GM23338 (cell line): ENCODE data around the gene NMD3. TPM values are rescaled to one million over a fixed set of nuclear protein-coding genes. Genes with fewer than 3 reads are reported as not detected.

Experiments used
- ATAC-seq: fragments of 200-7000 bp; cut with Tn5 transposase; 3 replicates; pipeline ENCODE4 v1.9.1; 2020
- DNase-seq: peaks from one replicate; pipeline ENCODE4 v3.0.0-alpha.2; 2015; ENCODE audit warnings: low spot score
- H2AFZ ChIP-seq: fragments of 200-600 bp; sonication (generic); 2 replicates; pipeline ENCODE4 v1.8.0; 2016; ENCODE audit warnings: antibody characterized with exemption, mild to moderate bottlenecking, moderate library complexity
- H3F3A ChIP-seq: fragments of 200-600 bp; sonication (generic); replicated peaks from 2 replicates; pipeline ENCODE4 v1.8.0; 2017; ENCODE audit warnings: antibody characterized with exemption, mixed run types, low read depth
- H3K27ac ChIP-seq: fragments of 200-600 bp; sonication (generic); 2 replicates; pipeline ENCODE4 v1.6.1; 2016; ENCODE audit warnings: low read depth
- H3K27me3 ChIP-seq: fragments of 200-600 bp; sonication (generic); 2 replicates; pipeline ENCODE4 v1.8.0; 2016; ENCODE audit warnings: mild to moderate bottlenecking, mixed run types, moderate library complexity; ENCODE audit not compliant: insufficient read depth
- H3K36me3 ChIP-seq: fragments of 200-600 bp; sonication (generic); 2 replicates; pipeline ENCODE4 v1.8.0; 2016; ENCODE audit warnings: mild to moderate bottlenecking; ENCODE audit not compliant: insufficient read depth
- H3K4me1 ChIP-seq: fragments of 200-600 bp; sonication (generic); 2 replicates; pipeline ENCODE4 v1.8.0; 2016; ENCODE audit warnings: mild to moderate bottlenecking, moderate library complexity; ENCODE audit not compliant: insufficient read depth
- H3K4me2 ChIP-seq: fragments of 200-600 bp; sonication (generic); 2 replicates; pipeline ENCODE4 v1.7.1; 2017; ENCODE audit warnings: mixed run types
- H3K4me3 ChIP-seq: fragments of 200-600 bp; sonication (generic); 2 replicates; pipeline ENCODE4 v1.6.1; 2016; ENCODE audit warnings: mixed run types
- H3K79me2 ChIP-seq: fragments of 200-600 bp; sonication (generic); replicated peaks from 2 replicates; pipeline ENCODE4 v1.8.0; 2017; ENCODE audit warnings: mild to moderate bottlenecking; ENCODE audit not compliant: insufficient read depth
- H3K9me2 ChIP-seq: fragments of 200-600 bp; sonication (generic); 2 replicates; pipeline ENCODE4 v1.8.0; 2017; ENCODE audit not compliant: insufficient read depth
- H4K20me1 ChIP-seq: fragments of 200-600 bp; sonication (generic); replicated peaks from 2 replicates; pipeline ENCODE4 v1.8.0; 2017; ENCODE audit warnings: mild to moderate bottlenecking; ENCODE audit not compliant: insufficient read depth
- H3K27ac Mint-ChIP-seq: 2 replicates; pipeline ENCODE4 v1.8.0; 2020; ENCODE audit warnings: inconsistent platforms, mild to moderate bottlenecking, moderate library complexity, mixed read lengths
- H3K27me3 Mint-ChIP-seq: 3 replicates; pipeline ENCODE4 v1.8.0; 2022; ENCODE audit warnings: low read depth, mild to moderate bottlenecking, moderate library complexity, mixed read lengths, inconsistent platforms; ENCODE audit not compliant: insufficient read depth, poor library complexity
- H3K36me3 Mint-ChIP-seq: 3 replicates; pipeline ENCODE4 v1.8.0; 2021; ENCODE audit warnings: low read depth, mild to moderate bottlenecking, inconsistent platforms, moderate library complexity, mixed read lengths
- H3K4me1 Mint-ChIP-seq: 3 replicates; pipeline ENCODE4 v1.8.0; 2020; ENCODE audit warnings: mild to moderate bottlenecking, inconsistent platforms, mixed read lengths
- H3K4me3 Mint-ChIP-seq: 3 replicates; pipeline ENCODE4 v1.8.0; 2021; ENCODE audit warnings: moderate library complexity, mild to moderate bottlenecking, inconsistent platforms, mixed read lengths
- H3K9me3 Mint-ChIP-seq: 3 replicates; pipeline ENCODE4 v1.8.0; 2020; ENCODE audit warnings: moderate library complexity, mild to moderate bottlenecking, inconsistent platforms, mixed read lengths
- CTCF ChIP-seq, 2 experiments: fragments of 200-600 bp in 1 of 2; sonication (generic) in 1 of 2; conservative IDR thresholded peaks; 2 replicates each; pipeline versions ENCODE4 v1.5.1 to v1.6.1; 2016 to 2017; ENCODE audit warnings: antibody characterized with exemption in 2 of 2, low read depth in 2 of 2, mild to moderate bottlenecking in 2 of 2, moderate library complexity in 1 of 2
- ETS1 ChIP-seq: IDR thresholded peaks from 2 replicates; pipeline ENCODE4 v1.6.1; 2016; ENCODE audit warnings: antibody characterized with exemption
- REST ChIP-seq: IDR thresholded peaks from one replicate; pipeline ENCODE4 v1.6.1; 2018; ENCODE audit warnings: antibody characterized with exemption; ENCODE audit not compliant: unreplicated experiment
- STAT1 ChIP-seq: IDR thresholded peaks from one replicate; pipeline ENCODE4 v1.6.1; 2016; ENCODE audit warnings: antibody characterized with exemption; ENCODE audit not compliant: unreplicated experiment
- ZNF331 ChIP-seq: fragments of 250-450 bp; sonication (Bioruptor Pico); IDR thresholded peaks from 2 replicates; pipeline ENCODE4 v1.5.0; 2020; ENCODE audit warnings: low read depth, mild to moderate bottlenecking, moderate library complexity
- ZNF462 ChIP-seq: fragments of 250-450 bp; sonication (Bioruptor Pico); IDR thresholded peaks from 2 replicates; pipeline ENCODE4 v1.5.0; 2020; ENCODE audit warnings: mild to moderate bottlenecking, moderate library complexity
- polyA plus RNA-seq: library from polyadenylated mRNA; unstranded; fragments of >200 nt; fragmentation: Nextera tagmentation; extraction: Ambion mirVana; gene quantifications from 2 replicates; pipeline ENCODE4 v1.2.1, GENCODE V29; 2016
- total RNA-seq: library from RNA; depleted of rRNA; stranded (reverse); fragments of >200 nt; shearing (Covaris generic); gene quantifications from 2 replicates; pipeline ENCODE4 v1.2.3, GENCODE V29; 2014

NMD3 gene
- total and polyA plus RNA-seq, 2 experiments from 2014 or later, result 27.3 to 67.4 TPM

- no peaks in the 10 kb centered on the region for H3K9me2 ChIP-seq
- no peaks in the 10 kb centered on the region for H3K79me2 ChIP-seq
- H3K27me3 Mint-ChIP-seq, result no peaks in the 10 kb centered on the region
- no peak overlapping the region for H3K4me2 ChIP-seq
- no peak overlapping the region for H3K4me3 ChIP-seq
- no peak for ATAC-seq
- DNase-seq, result no peak
- no peaks in the 10 kb centered on the region for H3K9me3 Mint-ChIP-seq
- H3K27ac ChIP-seq, result no peak overlapping the region
- H3K4me3 Mint-ChIP-seq, result no peak overlapping the region
- H3K36me3 Mint-ChIP-seq, result peaks cover 2% of the 10 kb centered on the region; the same call in 2 of the 3 replicates
- H4K20me1 ChIP-seq, result no peaks in the 10 kb centered on the region
- H2AFZ ChIP-seq, result no peak overlapping the region
- H3K36me3 ChIP-seq, result no peaks in the 10 kb centered on the region
- no peaks in the 10 kb centered on the region for H3K27me3 ChIP-seq
- H3K4me1 ChIP-seq, result no peaks in the 10 kb centered on the region
- H3K4me1 Mint-ChIP-seq, result no peaks in the 10 kb centered on the region; the same call in 1 of the 3 replicates
- H3F3A ChIP-seq, result no peaks in the 10 kb centered on the region
- no peak overlapping the region for H3K27ac Mint-ChIP-seq
- TF ChIP-seq ZNF331 (CRISPR knock-in tag) (no peak), REST (no peak), STAT1 (no peak), CTCF (conservative IDR thresholded peaks at IDR 0.05; ENCODE audit: low read depth in 2 of 2) (no peak), ZNF462 (CRISPR knock-in tag) (no peak), ETS1 (no peak)
Observed at GRCh38 chr3:161291191-161291901, 70.2 kb downstream of the NMD3 start.
